ENCODE data around the gene RPRML. TPM values are rescaled to one million over a fixed set of nuclear protein-coding genes. Genes with fewer than 3 reads are reported as not detected.

The RPRML gene
- total and polyA plus RNA-seq, 4 donors, result 0.06 TPM; not detected in 3

- Histone ChIP-seq H3K36me3 (ENCODE audit: control insufficient read depth in 4 of 4, insufficient read depth in 3 of 4, low read depth in 1 of 4, low read length in 3 of 4) (no peaks in the 10 kb centered on the region), H3K27ac (ENCODE audit: low read depth in 1 of 2, low read length in 2 of 2) (no peak overlapping the region), H3K4me3 (ENCODE audit: low read depth in 1 of 3, low read length in 3 of 3) (no peak overlapping the region), H3K9ac (ENCODE audit: low read depth in 1 of 2, low read length in 2 of 2) (no peak overlapping the region), H3K27me3 (ENCODE audit: control insufficient read depth in 4 of 4, insufficient read depth in 4 of 4, low read length in 3 of 4) (no peaks in the 10 kb centered on the region), H3K4me1 (ENCODE audit: control insufficient read depth in 4 of 4, insufficient read depth in 4 of 4, low read length in 3 of 4) (no peaks in the 10 kb centered on the region), H3K9me3 (ENCODE audit: control insufficient read depth in 4 of 4, low read length in 3 of 4) (no peaks in the 10 kb centered on the region)
- 49% methylated on average over 1 of the region's 1 CpG for WGBS
- no peak for TF ChIP-seq REST (IDR thresholded peaks at IDR 0.05)
- TF ChIP-seq ZBTB33 (IDR thresholded peaks at IDR 0.05), result no peak
- TF ChIP-seq NR2F2 (IDR thresholded peaks at IDR 0.05), result no peak
- TF ChIP-seq RXRA (IDR thresholded peaks at IDR 0.05), result no peak
- TF ChIP-seq JUND (IDR thresholded peaks at IDR 0.05), result no peak
- no peak for TF ChIP-seq EGR1 (IDR thresholded peaks at IDR 0.05; ENCODE audit: low read depth in 2 of 2)
- TF ChIP-seq ATF3 (IDR thresholded peaks at IDR 0.05), result no peak
- TF ChIP-seq TAF1 (conservative IDR thresholded peaks at IDR 0.05), result no peak
- no peak for TF ChIP-seq YY1 (IDR thresholded peaks at IDR 0.05)
- TF ChIP-seq FOXA2 (IDR thresholded peaks at IDR 0.05), result no peak
- TF ChIP-seq HNF4A (conservative IDR thresholded peaks at IDR 0.05), result no peak
- no peak for TF ChIP-seq SP1 (IDR thresholded peaks at IDR 0.05)
- no peak for TF ChIP-seq HNF4G (IDR thresholded peaks at IDR 0.05)
- TF ChIP-seq FOXA1 (IDR thresholded peaks at IDR 0.05), result no peak
- no peak for TF ChIP-seq MAX (IDR thresholded peaks at IDR 0.05)
- TF ChIP-seq GABPA (IDR thresholded peaks at IDR 0.05 in 1 of 2, conservative IDR thresholded peaks at IDR 0.05 in 1 of 2), result no peak
- no peak for TF ChIP-seq CTCF (IDR thresholded peaks at IDR 0.05; ENCODE audit: low read depth, low read length, missing input control)
- DNase-seq (ENCODE audit: low spot score), result no peak
Measured at GRCh38 chr17:46991617-46992016, 12.6 kb upstream of the RPRML start.

Measured in liver (tissue), 9 donors.